Skeletal muscle satellite cell (primary cell): ENCODE measurements around the gene GPC5.
"Not testable (repeated sequence)": the region's sequence is repeated elsewhere in the genome, so short reads cannot be mapped to it uniquely, and the experiment has no call there.

Experiments
- H3K27me3 ChIP-seq: 2 replicates; pipeline ENCODE4 v1.7.0; 2013; ENCODE audit warnings: low read length; ENCODE audit not compliant: control insufficient read depth, insufficient read depth
- H3K36me3 ChIP-seq: 2 replicates; pipeline ENCODE4 v1.7.0; 2013; ENCODE audit warnings: mild to moderate bottlenecking, control low read depth, low read length; ENCODE audit not compliant: insufficient read depth
- H3K4me1 ChIP-seq: 2 replicates; pipeline ENCODE4 v1.7.0; 2013; ENCODE audit warnings: low read length; ENCODE audit not compliant: control insufficient read depth, insufficient read depth
- H3K4me2 ChIP-seq: 2 replicates; pipeline ENCODE4 v1.7.0; 2013; ENCODE audit warnings: mild to moderate bottlenecking, low read length
- H3K4me3 ChIP-seq: 2 replicates; pipeline ENCODE4 v1.7.0; 2013; ENCODE audit warnings: low read length
- H3K9ac ChIP-seq: 2 replicates; pipeline ENCODE4 v1.7.0; 2013; ENCODE audit warnings: mild to moderate bottlenecking, low read depth, low read length, moderate library complexity
- H3K9me3 ChIP-seq: replicated peaks from 2 replicates; pipeline ENCODE4 v1.7.0; 2013; ENCODE audit warnings: mild to moderate bottlenecking, control low read depth, low read length

The GPC5 gene

DNA sequence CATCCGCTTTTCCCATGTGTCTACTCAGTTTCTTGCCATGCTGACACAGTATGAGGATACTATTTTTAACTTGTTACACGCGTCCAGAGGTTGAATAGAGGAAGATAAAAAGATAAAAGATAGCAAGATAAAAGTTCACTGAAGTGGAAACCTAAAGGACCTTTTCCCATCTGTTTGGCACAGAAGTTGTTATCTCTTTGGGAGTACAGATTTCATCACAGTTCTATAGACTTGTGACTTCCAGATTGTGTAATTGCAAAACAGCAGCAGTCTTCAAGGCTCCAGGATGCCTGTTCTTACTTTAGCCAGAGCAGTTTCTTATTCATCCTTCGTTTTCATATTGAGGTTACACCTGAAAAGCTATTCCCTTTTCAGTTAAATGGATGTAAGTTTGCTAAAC lies 369.2 kb downstream of the GPC5 start:
- Histone ChIP-seq H3K9ac (no peak overlapping the region), H3K4me2 (no peak overlapping the region), H3K4me3 (no peak overlapping the region), H3K36me3 (no peaks in the 10 kb centered on the region), H3K27me3 (no peaks in the 10 kb centered on the region), H3K9me3 (peaks cover 5% of the 10 kb centered on the region), H3K4me1 (no peaks in the 10 kb centered on the region)

DNA sequence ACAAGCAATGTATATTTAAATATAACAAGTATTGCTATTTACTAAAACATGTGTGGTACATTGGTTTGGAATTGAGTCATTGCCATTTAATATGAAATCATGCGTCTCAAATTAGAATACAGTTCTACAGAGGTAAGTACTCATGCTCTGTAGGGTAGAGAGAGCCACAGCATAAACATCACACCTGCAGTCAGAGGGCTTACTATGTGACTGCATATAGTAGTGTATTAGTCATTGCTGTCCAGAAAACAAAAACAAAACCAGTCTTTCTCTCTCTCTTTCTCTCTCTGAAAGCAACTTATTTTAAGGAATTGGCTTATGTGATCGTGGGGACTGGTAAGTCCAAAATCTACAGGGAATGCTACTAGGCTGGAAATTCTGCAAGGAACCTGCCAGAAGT lies 370.3 kb downstream of the GPC5 start:
- no peak overlapping the region for H3K9ac ChIP-seq
- no peak overlapping the region for H3K4me3 ChIP-seq
- H3K4me1 ChIP-seq = no peaks in the 10 kb centered on the region
- H3K9me3 ChIP-seq = peaks cover 2% of the 10 kb centered on the region
- H3K4me2 ChIP-seq = no peak overlapping the region
- no peaks in the 10 kb centered on the region for H3K36me3 ChIP-seq
- H3K27me3 ChIP-seq = no peaks in the 10 kb centered on the region

DNA sequence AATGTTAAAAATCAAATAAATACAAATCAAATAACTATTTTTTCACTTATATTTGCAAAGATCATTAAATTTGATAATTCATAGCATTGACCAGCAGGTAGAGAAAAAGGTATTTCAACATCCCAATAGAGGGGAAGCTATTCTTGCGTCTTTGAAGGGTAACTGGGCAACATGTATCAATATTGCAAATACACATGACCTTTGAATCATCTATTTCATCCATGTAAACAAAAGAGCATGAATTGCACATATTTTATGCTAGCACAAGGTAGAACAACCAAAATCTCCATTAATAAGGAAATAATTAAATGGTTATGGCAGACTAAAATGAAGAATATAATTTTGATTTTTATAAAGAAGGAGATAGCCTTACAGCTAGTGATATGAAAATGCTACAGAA lies 372.8 kb downstream of the GPC5 start:
- Histone ChIP-seq H3K9me3 (no peaks in the 10 kb centered on the region), H3K4me3 (no peak overlapping the region), H3K4me1 (no peaks in the 10 kb centered on the region), H3K27me3 (no peaks in the 10 kb centered on the region), H3K9ac (no peak overlapping the region), H3K36me3 (no peaks in the 10 kb centered on the region), H3K4me2 (no peak overlapping the region)

DNA sequence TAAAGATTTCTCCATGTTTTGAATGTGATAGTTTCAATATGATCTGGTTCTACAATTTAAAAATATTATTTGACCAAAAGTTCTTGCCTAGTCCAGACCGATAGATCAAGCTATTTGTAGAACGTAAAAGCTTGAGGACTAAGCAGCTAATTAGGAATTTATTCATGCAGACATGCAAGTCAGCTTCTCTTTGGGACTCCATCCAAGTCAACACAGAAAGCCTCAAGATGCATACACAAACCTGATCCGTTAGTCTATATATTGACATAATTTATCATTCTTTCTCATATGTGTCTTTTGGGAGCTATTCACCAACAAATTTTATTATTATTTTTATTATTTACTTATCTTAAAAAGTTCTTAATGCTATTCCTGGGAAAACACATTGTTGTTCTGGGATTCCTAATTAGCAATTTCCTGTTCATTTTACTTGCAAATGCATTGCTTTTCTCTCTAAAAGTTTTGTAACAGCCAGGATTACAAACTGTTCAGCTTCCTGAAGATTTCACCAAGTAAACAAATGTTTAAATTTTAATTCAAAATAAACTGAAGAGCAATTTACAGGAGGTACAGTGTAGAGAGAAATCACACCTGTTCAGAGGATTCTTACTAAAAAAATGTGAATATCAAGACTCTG lies 375.3 kb downstream of the GPC5 start:
- H3K9me3 ChIP-seq = no peaks in the 10 kb centered on the region
- no peaks in the 10 kb centered on the region for H3K36me3 ChIP-seq
- H3K9ac ChIP-seq = no peak overlapping the region
- no peaks in the 10 kb centered on the region for H3K4me1 ChIP-seq
- no peak overlapping the region for H3K4me2 ChIP-seq
- no peak overlapping the region for H3K4me3 ChIP-seq
- no peaks in the 10 kb centered on the region for H3K27me3 ChIP-seq

DNA sequence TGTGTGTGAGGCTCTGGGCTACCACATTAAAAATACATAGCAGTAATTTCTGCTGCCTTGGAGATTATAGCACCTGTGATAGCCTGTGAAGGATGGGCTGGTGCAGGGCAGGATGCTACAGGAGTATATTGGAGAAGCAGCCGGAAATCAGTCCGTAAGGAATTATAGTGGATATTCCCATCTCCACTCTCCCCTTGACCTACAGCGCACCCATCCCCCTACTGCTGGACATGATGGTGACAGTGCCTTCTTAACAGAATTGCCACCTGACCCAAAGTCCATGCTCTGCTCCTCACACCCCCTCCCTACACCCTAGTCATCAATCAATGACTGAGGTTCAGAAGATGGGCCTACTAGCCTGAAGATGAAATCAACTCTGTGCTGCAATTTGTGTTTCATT lies 376.0 kb downstream of the GPC5 start:
- H3K4me3 ChIP-seq = no peak overlapping the region
- H3K4me2 ChIP-seq = no peak overlapping the region
- H3K9ac ChIP-seq = no peak overlapping the region
- H3K36me3 ChIP-seq = no peaks in the 10 kb centered on the region
- H3K4me1 ChIP-seq = no peaks in the 10 kb centered on the region
- no peaks in the 10 kb centered on the region for H3K27me3 ChIP-seq
- no peaks in the 10 kb centered on the region for H3K9me3 ChIP-seq

DNA sequence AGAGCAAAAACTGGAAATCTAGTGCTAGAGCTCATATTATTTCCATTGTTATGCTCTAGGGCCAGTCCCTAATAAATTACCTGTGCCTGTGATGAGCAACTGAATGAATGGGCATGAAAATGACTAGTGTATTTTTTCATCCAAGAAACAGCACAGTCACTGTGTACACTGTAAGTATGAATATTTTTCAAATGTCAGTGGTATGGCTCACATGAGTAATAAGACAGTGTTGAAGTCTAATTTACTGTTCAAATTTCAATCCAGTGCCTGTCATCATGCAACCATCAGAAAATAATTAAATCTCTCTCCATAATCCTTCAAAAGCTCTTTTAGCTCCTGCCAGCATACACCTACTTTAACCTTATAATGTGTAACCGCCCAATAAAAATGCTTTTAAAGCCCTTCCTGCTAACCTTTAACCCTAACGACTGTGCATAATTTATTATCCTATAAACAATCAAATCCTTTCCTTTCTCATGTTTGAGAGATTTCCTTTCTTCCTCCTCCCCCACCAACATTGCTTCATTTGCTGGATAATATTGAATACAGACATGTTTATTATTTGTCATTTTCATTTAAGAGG lies 378.3 kb downstream of the GPC5 start:
- Histone ChIP-seq H3K27me3 (no peaks in the 10 kb centered on the region), H3K36me3 (no peaks in the 10 kb centered on the region), H3K4me2 (no peak overlapping the region)

DNA sequence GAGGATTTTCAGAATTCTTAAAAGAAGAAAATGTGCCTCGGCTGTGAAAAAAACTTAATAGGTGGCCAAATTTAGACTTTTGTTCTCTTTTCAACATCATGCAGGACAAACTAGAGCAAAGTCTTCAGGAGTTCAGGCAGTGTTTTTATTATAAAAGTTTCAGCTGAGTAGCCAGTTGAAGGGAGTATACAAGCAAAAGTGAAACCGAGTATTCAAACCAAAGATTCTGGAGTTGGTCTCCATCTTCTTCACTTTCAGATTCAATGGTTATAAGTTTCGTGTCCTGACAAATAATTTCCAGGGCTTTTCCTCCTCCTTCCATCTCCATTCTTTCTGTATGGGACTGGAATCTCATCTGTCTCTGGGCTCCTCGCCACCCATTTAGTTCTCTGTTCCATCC lies 379.7 kb downstream of the GPC5 start:
- H3K4me3 ChIP-seq = no peak overlapping the region
- H3K27me3 ChIP-seq = no peaks in the 10 kb centered on the region
- H3K9me3 ChIP-seq = no peaks in the 10 kb centered on the region
- no peaks in the 10 kb centered on the region for H3K36me3 ChIP-seq
- no peak overlapping the region for H3K4me2 ChIP-seq
- H3K9ac ChIP-seq = no peak overlapping the region
- H3K4me1 ChIP-seq = no peaks in the 10 kb centered on the region

More for the DNA sequence above, 378.3 kb downstream of the GPC5 start:
- Histone ChIP-seq H3K4me3 (no peak overlapping the region), H3K9ac (no peak overlapping the region), H3K4me1 (no peaks in the 10 kb centered on the region), H3K9me3 (no peaks in the 10 kb centered on the region)

DNA sequence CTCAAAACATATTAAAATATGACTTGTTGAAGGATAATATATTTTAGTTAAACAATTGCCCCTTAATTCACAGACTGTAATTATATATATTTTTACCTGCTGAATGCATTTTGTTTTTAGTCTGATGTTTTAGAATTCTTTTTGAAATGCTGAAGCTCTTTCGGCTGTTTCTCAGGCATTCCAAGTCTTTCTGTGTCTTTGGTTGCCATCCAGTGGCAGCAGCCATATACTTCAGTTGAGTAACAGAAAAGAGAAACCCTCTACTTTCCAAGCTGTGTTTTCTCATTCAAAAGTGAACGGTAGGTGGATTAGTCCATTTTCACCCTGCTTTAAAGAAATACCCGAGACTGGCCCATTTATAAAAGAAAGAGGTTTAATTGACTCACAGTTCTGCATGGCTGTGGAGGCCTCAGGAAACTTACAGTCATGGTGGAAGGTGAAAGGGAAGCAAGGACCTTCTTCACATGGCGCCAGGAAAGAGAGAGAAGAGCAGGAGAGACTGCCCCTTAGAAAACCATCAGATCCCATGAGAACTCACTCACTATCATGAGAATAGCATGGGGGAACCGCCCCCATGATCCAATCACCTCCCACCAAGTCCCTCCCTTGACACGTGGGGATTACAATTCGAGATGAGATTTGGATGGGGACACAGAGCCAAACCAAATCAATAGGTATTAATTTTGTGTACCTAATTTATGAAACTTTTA lies 383.7 kb downstream of the GPC5 start:
- H3K27me3 ChIP-seq, H3K4me2 ChIP-seq, H3K4me1 ChIP-seq, H3K9ac ChIP-seq, H3K4me3 ChIP-seq, H3K9me3 ChIP-seq, H3K36me3 ChIP-seq: not testable (repeated sequence)

DNA sequence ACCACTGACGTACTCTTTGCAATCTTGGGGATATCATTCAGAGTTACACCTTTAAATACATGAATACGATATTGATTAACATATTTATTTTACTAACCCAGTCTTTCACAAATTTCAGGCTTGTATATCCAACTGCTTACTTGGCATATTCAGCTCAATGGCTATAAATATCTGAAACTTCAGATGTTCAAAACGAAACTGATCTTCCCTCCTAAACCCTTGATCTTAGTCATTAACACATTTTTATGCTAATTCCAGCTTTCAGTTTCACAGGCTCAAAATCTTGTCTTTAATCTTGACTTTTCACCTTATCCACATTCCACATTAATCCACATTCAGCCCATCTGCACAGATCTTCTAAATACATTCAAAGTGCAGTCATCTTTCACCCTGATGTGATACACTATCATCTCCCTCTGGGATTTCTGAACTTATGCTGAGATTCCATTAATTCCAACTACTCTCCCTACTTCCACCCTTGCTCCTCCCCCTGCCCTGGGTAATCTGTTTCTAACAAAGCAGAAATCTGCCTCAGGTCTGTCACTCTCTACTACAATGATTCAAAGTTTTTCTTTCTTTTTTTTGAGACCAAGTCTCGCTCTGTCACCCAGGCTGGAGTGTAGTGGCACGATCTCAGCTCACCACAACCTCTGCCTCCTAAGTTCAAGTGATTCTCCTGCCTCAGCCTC lies 387.2 kb downstream of the GPC5 start:
- Histone ChIP-seq H3K4me3 (no peak overlapping the region), H3K4me1 (no peaks in the 10 kb centered on the region), H3K9ac (no peak overlapping the region), H3K27me3 (no peaks in the 10 kb centered on the region), H3K4me2 (no peak overlapping the region), H3K9me3 (no peaks in the 10 kb centered on the region), H3K36me3 (no peaks in the 10 kb centered on the region)

DNA sequence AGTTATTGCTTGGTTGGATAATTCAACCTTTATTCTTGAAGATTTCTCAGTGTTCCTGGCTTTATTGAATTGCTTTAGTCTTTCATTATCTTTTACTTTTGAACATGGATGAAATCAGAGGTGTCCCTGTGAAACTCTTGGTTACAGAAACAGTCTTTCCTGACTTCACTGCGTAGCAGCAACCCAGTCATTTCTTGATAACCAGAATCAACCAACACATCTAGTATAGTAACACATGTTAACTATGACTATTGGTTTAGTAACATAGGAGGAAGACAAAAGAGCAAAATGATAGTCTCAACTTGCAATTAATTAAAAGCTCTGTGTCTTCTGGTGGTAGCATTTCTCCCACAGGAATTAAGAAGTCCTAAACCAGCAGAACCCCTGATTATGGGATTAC lies 393.6 kb downstream of the GPC5 start:
- Histone ChIP-seq H3K27me3 (no peaks in the 10 kb centered on the region), H3K9ac (no peak overlapping the region), H3K9me3 (no peaks in the 10 kb centered on the region), H3K36me3 (no peaks in the 10 kb centered on the region), H3K4me3 (no peak overlapping the region), H3K4me2 (no peak overlapping the region), H3K4me1 (no peaks in the 10 kb centered on the region)

DNA sequence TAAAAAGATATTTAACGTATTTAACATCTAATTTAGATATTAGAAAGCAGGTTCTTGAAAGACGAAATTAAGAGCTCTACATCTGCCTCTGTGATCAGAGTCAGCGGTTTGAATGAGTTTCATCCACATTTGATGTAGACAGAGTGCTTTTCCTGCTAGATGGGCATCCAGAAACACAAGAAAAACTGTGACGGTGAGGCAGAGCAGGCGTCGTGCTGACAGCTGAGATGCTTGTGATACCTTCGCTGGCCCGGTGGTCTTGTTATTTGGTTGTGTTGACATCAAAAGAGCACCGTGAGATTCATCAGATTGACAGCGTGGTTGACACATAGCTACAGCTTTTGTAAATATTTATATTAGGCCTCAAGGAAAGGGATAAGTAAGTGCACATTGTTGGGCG lies 399.1 kb downstream of the GPC5 start:
- no peaks in the 10 kb centered on the region for H3K9me3 ChIP-seq
- no peak overlapping the region for H3K4me3 ChIP-seq
- no peak overlapping the region for H3K9ac ChIP-seq
- no peak overlapping the region for H3K4me2 ChIP-seq
- H3K36me3 ChIP-seq = no peaks in the 10 kb centered on the region
- H3K27me3 ChIP-seq = no peaks in the 10 kb centered on the region
- no peaks in the 10 kb centered on the region for H3K4me1 ChIP-seq
